GM12892 (cell line): ENCODE results near the gene ADAM8.

ENCODE experiments used
- POLR2A ChIP-seq: IDR thresholded peaks from 2 replicates; pipeline ENCODE4 v1.6.1; 2011; ENCODE audit warnings: low read depth, low read length, control low read depth
- TAF1 ChIP-seq: IDR thresholded peaks from 2 replicates; pipeline ENCODE4 v1.6.1; 2011; ENCODE audit warnings: low read depth, mild to moderate bottlenecking, control low read depth, low read length, borderline replicate concordance

DNA sequence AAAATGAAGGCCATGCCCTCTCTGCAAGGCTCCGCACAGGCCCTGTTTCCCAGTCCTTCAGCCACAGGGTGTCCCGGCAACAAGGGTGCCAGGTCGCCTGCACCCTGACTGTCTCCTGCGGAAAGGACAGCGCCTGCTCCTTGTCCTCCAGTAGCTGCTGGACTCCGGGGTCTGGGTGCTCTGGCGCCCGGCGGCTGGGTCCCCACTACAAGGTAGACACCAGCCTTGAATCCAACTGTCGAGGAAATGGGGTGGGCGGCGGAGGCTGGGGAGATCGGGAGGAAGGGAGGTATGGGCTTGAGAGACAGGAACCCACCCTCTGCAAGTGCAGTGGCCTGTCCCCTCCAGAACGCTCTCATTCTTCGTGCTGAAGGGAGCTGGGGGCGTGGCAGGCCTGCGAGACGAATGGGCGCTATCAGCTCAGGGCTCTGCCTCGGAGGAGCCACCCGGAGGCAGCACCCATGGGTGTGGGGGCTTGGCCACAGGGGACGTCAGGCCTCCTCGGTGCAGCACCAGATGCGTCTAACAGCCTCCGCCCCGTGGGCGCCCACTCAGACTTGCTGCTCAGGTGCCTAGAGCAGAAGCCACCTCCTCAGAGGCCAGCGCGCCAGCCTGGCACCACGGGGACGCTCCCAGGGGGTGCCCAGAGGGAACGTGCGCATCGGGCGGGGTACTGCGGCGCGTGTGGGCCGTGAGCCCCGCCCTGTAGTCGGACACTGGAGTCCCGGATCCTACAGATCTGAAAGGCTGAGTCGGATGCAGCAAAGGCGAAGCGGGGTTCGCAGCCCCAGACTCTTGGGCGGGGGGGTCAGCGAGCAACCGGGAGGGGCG, 15.6 kb downstream of the ADAM8 start:
- peak; percentile 31; the same call in 1 of the 2 replicates for TF ChIP-seq POLR2A
- TF ChIP-seq TAF1: no peak
